ENCODE data around the gene ARHGEF4. TPM values are rescaled to one million over a fixed set of nuclear protein-coding genes. Genes with fewer than 3 reads are reported as not detected.

ARHGEF4 gene
- total and polyA plus RNA-seq, 10 donors: 0.19 to 0.88 (median 0.46) TPM; not detected in 2

- TF ChIP-seq POLR2AphosphoS5 (IDR thresholded peaks at IDR 0.05) (no peak), POLR2A (IDR thresholded peaks at IDR 0.05) (no peak)
- TF ChIP-seq, protein P1, sequence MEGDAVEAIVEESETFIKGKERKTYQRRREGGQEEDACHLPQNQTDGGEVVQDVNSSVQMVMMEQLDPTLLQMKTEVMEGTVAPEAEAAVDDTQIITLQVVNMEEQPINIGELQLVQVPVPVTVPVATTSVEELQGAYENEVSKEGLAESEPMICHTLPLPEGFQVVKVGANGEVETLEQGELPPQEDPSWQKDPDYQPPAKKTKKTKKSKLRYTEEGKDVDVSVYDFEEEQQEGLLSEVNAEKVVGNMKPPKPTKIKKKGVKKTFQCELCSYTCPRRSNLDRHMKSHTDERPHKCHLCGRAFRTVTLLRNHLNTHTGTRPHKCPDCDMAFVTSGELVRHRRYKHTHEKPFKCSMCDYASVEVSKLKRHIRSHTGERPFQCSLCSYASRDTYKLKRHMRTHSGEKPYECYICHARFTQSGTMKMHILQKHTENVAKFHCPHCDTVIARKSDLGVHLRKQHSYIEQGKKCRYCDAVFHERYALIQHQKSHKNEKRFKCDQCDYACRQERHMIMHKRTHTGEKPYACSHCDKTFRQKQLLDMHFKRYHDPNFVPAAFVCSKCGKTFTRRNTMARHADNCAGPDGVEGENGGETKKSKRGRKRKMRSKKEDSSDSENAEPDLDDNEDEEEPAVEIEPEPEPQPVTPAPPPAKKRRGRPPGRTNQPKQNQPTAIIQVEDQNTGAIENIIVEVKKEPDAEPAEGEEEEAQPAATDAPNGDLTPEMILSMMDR (IDR thresholded peaks at IDR 0.05 in 8 of 11, conservative IDR thresholded peaks at IDR 0.05 in 3 of 11): no peak
- Histone ChIP-seq H3K4me1 (peaks cover 0 to 15% (median 4%) of the 10 kb centered on the region in 6 donors), H3K36me3 (no peaks in the 10 kb centered on the region), H3K27ac (no peak overlapping the region), H3K9me3 (no peaks in the 10 kb centered on the region), H3K27me3 (replicated peaks in 1 of 7) (peaks cover 0 to 35% (median 0%) of the 10 kb centered on the region in 7 donors), H3K4me3 (no peak overlapping the region)
- intact Hi-C loops (cut with DNase I; ENCODE audit: low total_unique reads): no loop called here
- peak; percentile 71 for DNase-seq
- 91 to 100% (median 94%) methylated on average over 1 to 10 of the region's 10 CpGs for WGBS, 5 donors
Observed at GRCh38 chr2:130822766-130823165, 13.9 kb upstream of the ARHGEF4 start.

GRCh38 chr2:130823171-130823885, 13.4 kb upstream of the ARHGEF4 start:
- Histone ChIP-seq H3K27me3 (replicated peaks in 1 of 7) (peaks cover 0 to 35% (median 0%) of the 10 kb centered on the region in 7 donors), H3K36me3 (no peaks in the 10 kb centered on the region), H3K4me1 (peaks cover 0 to 15% (median 4%) of the 10 kb centered on the region in 6 donors), H3K9me3 (no peaks in the 10 kb centered on the region), H3K27ac (peak overlapping the region in 1 of 8 donors; percentile 56), H3K4me3 (no peak overlapping the region)
- peak; percentile 63 for DNase-seq
- WGBS, 5 donors: 69 to 81% (median 76%) methylated on average over 9 to 10 of the region's 10 CpGs
- intact Hi-C loops (cut with DNase I; ENCODE audit: low total_unique reads): no loop called here
- TF ChIP-seq POLR2A (IDR thresholded peaks at IDR 0.05) (no peak), POLR2AphosphoS5 (IDR thresholded peaks at IDR 0.05) (no peak)
- TF ChIP-seq, protein P1 (IDR thresholded peaks at IDR 0.05 in 8 of 11, conservative IDR thresholded peaks at IDR 0.05 in 3 of 11): no peak

- H3K27ac ChIP-seq: peak overlapping the region in 2 of 8 donors; percentile 40 to 56
- TF ChIP-seq POLR2A (IDR thresholded peaks at IDR 0.05): no peak
- no peak for TF ChIP-seq POLR2AphosphoS5 (IDR thresholded peaks at IDR 0.05)
- TF ChIP-seq, protein P1 (IDR thresholded peaks at IDR 0.05 in 8 of 11, conservative IDR thresholded peaks at IDR 0.05 in 3 of 11): no peak
- H3K9me3 ChIP-seq: no peaks in the 10 kb centered on the region
- DNase-seq: peak; percentile 74
- 59 to 88% (median 75%) methylated on average over 7 to 10 of the region's 10 CpGs for WGBS, 5 donors
- H3K27me3 ChIP-seq (replicated peaks in 1 of 7): peaks cover 0 to 31% (median 0%) of the 10 kb centered on the region in 7 donors
- H3K4me1 ChIP-seq: peaks cover 0 to 15% (median 4%) of the 10 kb centered on the region in 6 donors
- intact Hi-C loops (cut with DNase I; ENCODE audit: low total_unique reads): no loop called here
- no peaks in the 10 kb centered on the region for H3K36me3 ChIP-seq
- H3K4me3 ChIP-seq: no peak overlapping the region
Observed at GRCh38 chr2:130823886-130824491, 12.7 kb upstream of the ARHGEF4 start.

GRCh38 chr2:130824492-130825061, 12.1 kb upstream of the ARHGEF4 start:
- Histone ChIP-seq H3K4me1 (peaks cover 0 to 15% (median 4%) of the 10 kb centered on the region in 6 donors), H3K4me3 (no peak overlapping the region), H3K9me3 (no peaks in the 10 kb centered on the region), H3K27ac (peak overlapping the region in 2 of 8 donors; percentile 40 to 56), H3K27me3 (replicated peaks in 1 of 7) (peaks cover 0 to 25% (median 0%) of the 10 kb centered on the region in 7 donors), H3K36me3 (no peaks in the 10 kb centered on the region)
- no peak for DNase-seq
- intact Hi-C loops (cut with DNase I; ENCODE audit: low total_unique reads): no loop called here
- TF ChIP-seq, protein P1 (IDR thresholded peaks at IDR 0.05 in 8 of 11, conservative IDR thresholded peaks at IDR 0.05 in 3 of 11): no peak
- TF ChIP-seq POLR2A (IDR thresholded peaks at IDR 0.05) (no peak), POLR2AphosphoS5 (IDR thresholded peaks at IDR 0.05) (no peak)
- 29 to 55% (median 47%) methylated on average over 8 of the region's 8 CpGs for WGBS, 5 donors

Measured in spleen (tissue), 11 donors.